Lower leg skin (tissue), 4 donors: Measurements from ENCODE around the gene SETSIP. TPM values are rescaled to one million over a fixed set of nuclear protein-coding genes. Genes with fewer than 3 reads are reported as not detected.

ENCODE experiments used
- DNase-seq, 2 donors: peaks; one replicate each; pipeline ENCODE4 v3.0.0-alpha.2; 2019; ENCODE audit warnings: low spot score in 2 of 2
- H3K4me3 ChIP-seq: fragments of 200-600 bp; sonication (generic); 2 replicates; pipeline ENCODE4 v1.5.1; 2017; ENCODE audit warnings: mild to moderate bottlenecking, low read depth; ENCODE audit not compliant: poor library complexity, severe bottlenecking
- CTCF ChIP-seq, 3 donors: fragments of 450-650 bp; IDR thresholded peaks; one replicate each; pipeline ENCODE4 v1.5.1; 2016; ENCODE audit warnings: antibody characterized with exemption in 3 of 3, mild to moderate bottlenecking in 3 of 3, moderate library complexity in 2 of 3
- POLR2A ChIP-seq, 2 donors: fragments of 450-650 bp; IDR thresholded peaks; one replicate each; pipeline ENCODE4 v1.6.1; 2016 to 2017; ENCODE audit warnings: antibody characterized with exemption in 2 of 2, mild to moderate bottlenecking in 1 of 2, moderate library complexity in 1 of 2
- WGBS, 2 donors: methylation state at CpG; one replicate each; pipeline ENCODE4 v1.1.5; 2018; 5-methylcytosine and 5-hydroxymethylcytosine counted together
- intact Hi-C: fragments of 100-400 bp; cut with DNase I; formaldehyde crosslinking; loops from one replicate; pipeline ENCODE4 v1.15.0; 2023; ENCODE audit warnings: low total_unique reads
- total RNA-seq, 4 donors: library from RNA; depleted of rRNA; stranded (reverse); fragments of >200 nt; gene quantifications; one replicate each; pipeline ENCODE4 v1.1.0, GENCODE V29; 2016

The SETSIP gene, protein sequence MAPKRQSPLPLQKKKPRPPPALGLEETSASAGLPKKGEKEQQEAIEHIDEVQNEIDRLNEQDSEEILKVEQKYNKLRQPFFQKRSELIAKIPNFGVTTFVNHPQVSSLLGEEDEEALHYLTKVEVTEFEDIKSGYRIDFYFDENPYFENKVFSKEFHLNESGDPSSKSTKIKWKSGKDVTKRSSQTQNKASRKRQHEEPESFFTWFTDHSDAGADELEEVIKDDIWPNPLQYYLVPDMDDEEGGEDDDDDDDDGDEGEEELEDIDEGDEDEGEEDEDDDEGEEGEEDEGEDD
- not detected for total RNA-seq

DNA sequence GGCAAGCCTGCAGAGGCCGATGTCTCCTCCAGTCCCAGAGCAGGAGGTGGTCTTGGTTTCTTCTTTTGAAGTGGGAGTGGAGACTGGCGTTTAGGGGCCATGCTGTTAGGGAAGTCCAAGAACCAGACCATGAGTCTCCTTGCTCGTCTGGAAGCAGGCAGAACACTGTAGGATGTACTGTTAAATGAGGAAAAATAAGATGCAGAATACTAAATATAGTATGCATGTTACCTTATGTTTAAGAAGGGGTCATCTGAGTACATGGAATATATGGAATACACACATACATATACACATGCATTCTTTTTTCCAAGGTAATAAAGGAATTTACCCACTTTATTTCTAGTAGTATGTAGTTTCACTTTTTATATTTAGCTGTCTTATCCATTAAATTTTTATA lies at the start of gene SETSIP:
TSS of gene SETSIP (minus strand) at position 101 of the 400 bp plus-strand sequence. CDS start at position 101, 0 bp downstream.
- intact Hi-C loops: no loop called here
- TF ChIP-seq POLR2A (IDR thresholded peaks at IDR 0.05): no peak
- TF ChIP-seq CTCF (IDR thresholded peaks at IDR 0.05): no peak
- no peak within 1 kb of the TSS for H3K4me3 ChIP-seq
- WGBS, 2 donors: 75 to 79% methylated on average over 3 of the region's 3 CpGs
- no peak for DNase-seq

DNA sequence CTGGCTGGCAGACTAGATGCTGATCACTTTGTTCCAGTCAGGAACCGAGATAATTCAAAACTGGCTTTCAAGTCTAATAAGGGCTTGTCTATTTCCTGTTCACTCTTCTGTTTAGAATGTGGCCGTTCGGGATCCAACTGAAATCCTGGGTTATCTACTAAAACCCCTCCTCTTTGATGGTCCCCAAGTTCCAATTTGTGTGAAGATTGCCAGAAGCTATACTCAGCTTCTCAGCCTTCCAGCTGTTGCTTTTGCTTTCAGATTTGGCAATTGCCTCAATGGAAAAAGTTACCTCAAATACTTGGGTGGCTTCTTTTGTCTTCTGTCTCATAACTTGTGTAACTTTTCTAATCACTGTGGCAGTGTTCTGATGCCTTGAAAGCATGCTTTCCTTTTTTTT lies 48.7 kb upstream of the SETSIP start:
- intact Hi-C loops: no loop called here
- H3K4me3 ChIP-seq: no peak overlapping the region
- TF ChIP-seq CTCF (IDR thresholded peaks at IDR 0.05) (no peak), POLR2A (IDR thresholded peaks at IDR 0.05) (no peak)
- DNase-seq: no peak
- whole genome bisulfite sequencing, 2 donors: 35 to 57% methylated on average over 3 of the region's 3 CpGs

DNA sequence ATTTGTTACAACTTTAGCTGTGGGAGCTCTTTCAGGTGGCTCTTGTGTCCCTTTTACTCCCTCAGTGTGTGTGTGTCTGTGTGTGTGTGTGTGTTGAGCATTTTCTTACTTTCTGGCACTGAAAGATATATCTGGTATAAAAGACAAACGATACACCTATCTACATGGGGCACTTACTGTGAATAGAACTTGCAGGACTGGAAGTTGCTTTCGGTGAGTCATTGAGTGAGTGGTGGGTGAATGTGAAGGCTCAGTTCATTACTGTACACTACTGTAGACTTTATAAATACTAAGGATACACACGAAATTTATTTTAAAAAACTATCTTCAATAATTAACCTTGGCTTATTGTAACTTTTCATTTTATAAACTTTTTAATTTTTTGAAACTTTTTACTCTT lies 43.6 kb upstream of the SETSIP start:
- no peak for DNase-seq

DNA sequence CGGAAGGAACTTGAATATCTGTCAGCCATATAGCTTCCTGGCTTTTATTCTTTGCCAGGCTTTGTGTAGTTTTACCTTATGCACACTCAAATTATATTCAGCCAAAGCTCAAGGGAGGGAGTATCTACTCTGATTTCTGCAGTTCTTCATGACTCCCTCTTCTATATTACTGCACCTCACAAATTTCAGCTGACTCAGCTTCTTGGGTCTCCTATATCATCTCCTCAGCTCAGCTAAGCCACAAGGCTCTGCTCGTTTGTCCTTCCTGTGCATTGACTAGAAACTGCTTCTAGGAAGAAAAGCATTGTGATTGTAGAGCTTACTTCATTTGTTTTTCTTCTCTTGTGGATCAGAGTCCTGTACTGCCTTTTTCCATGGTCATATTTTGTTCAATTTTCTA lies 42.3 kb upstream of the SETSIP start:
- intact Hi-C loops: no loop called here
- no peak for DNase-seq
- no peak for TF ChIP-seq POLR2A (IDR thresholded peaks at IDR 0.05)
- TF ChIP-seq CTCF (IDR thresholded peaks at IDR 0.05): no peak
- no peak overlapping the region for H3K4me3 ChIP-seq
- WGBS, 2 donors: 39 to 57% methylated on average over 2 of the region's 2 CpGs

More for the DNA sequence above, 43.6 kb upstream of the SETSIP start:
- intact Hi-C loops: no loop called here
- no peak overlapping the region for H3K4me3 ChIP-seq
- TF ChIP-seq POLR2A (IDR thresholded peaks at IDR 0.05) (no peak), CTCF (IDR thresholded peaks at IDR 0.05) (no peak)
- whole genome bisulfite sequencing, 2 donors: 67 to 73% methylated on average over 3 of the region's 3 CpGs

DNA sequence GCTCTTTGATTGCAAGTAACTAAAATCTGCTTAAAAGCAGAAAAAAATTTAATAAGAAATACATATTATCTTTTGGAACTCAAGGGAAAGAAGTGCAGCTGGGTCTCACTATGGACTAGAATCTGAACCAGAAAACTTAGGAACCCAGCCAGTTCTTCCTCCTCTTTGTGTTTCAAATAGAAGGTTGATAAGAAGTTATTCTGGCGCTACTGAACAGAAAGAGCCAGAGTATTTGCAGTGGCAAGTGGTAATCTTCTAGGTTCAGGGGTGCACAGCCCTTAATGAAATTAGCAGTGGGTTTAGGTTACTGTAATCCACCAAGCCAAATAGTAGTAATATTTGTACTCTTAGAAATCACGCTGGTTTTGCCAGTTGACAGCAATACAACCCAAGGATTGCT lies 33.4 kb upstream of the SETSIP start:
- intact Hi-C loops: no loop called here
- TF ChIP-seq POLR2A (IDR thresholded peaks at IDR 0.05) (no peak), CTCF (IDR thresholded peaks at IDR 0.05) (no peak)
- no peak for DNase-seq
- 93 to 97% methylated on average over 2 of the region's 2 CpGs for WGBS, 2 donors
- no peak overlapping the region for H3K4me3 ChIP-seq
